HG03342 (cell line): ENCODE data around the gene ZNF783.
A peak's percentile ranks its signal among the peaks of the same experiment; 100 is the strongest.

Experiments used
- ATAC-seq: cut with Tn5 transposase; IDR thresholded peaks from one replicate; pipeline ENCODE4 v1.9.1; 2021; ENCODE audit warnings: mild to moderate bottlenecking, moderate library complexity; ENCODE audit not compliant: unreplicated experiment

The ZNF783 gene

GRCh38 chr7:149280661-149281507 is 18.9 kb downstream of the ZNF783 start:
- ATAC-seq, result no peak

- no peak for ATAC-seq
These were observed 19.7 kb downstream of the ZNF783 start for GRCh38 chr7:149281508-149282330.

- no peak for ATAC-seq
These were observed 20.3 kb downstream of the ZNF783 start for GRCh38 chr7:149282331-149282655.

- no peak for ATAC-seq
These were observed 21.3 kb downstream of the ZNF783 start for GRCh38 chr7:149283321-149283720.

- ATAC-seq, result no peak
These were observed 22.3 kb downstream of the ZNF783 start for GRCh38 chr7:149284343-149284742.

- peak; percentile 98 for ATAC-seq
These were observed 23.0 kb downstream of the ZNF783 start for GRCh38 chr7:149284850-149285585.

- no peak for ATAC-seq
These were observed 23.6 kb downstream of the ZNF783 start for GRCh38 chr7:149285603-149286002.

- ATAC-seq, result no peak
These were observed 24.9 kb downstream of the ZNF783 start for GRCh38 chr7:149286811-149287400.

GRCh38 chr7:149287622-149288021 is 25.6 kb downstream of the ZNF783 start:
- ATAC-seq, result no peak

GRCh38 chr7:149289262-149289661 is 27.3 kb downstream of the ZNF783 start:
- no peak for ATAC-seq

GRCh38 chr7:149289856-149290255 is 27.9 kb downstream of the ZNF783 start:
- ATAC-seq, result no peak

- ATAC-seq, result no peak
These were observed 29.2 kb downstream of the ZNF783 start for GRCh38 chr7:149291036-149291780.

- ATAC-seq, result no peak
These were observed 29.9 kb downstream of the ZNF783 start for GRCh38 chr7:149291781-149292461.

- no peak for ATAC-seq
These were observed 30.4 kb downstream of the ZNF783 start for GRCh38 chr7:149292462-149292823.

- ATAC-seq, result no peak
These were observed 31.3 kb downstream of the ZNF783 start for GRCh38 chr7:149293338-149293737.

GRCh38 chr7:149293946-149294633 is 32.1 kb downstream of the ZNF783 start:
- no peak for ATAC-seq

- ATAC-seq, result no peak
These were observed 32.9 kb downstream of the ZNF783 start for GRCh38 chr7:149294634-149295480.

GRCh38 chr7:149295481-149295850 is 33.5 kb downstream of the ZNF783 start:
- no peak for ATAC-seq
